A549 (cell line): Measurements from ENCODE around the gene THOC7. TPM values are rescaled to one million over a fixed set of nuclear protein-coding genes. Genes with fewer than 3 reads are reported as not detected.

Experiments
- ATAC-seq, 2 experiments: fragments of 200-7000 bp in 1 of 2; fragments of >200 bp in 1 of 2; cut with Nextera tagmentation in 1 of 2; cut with Tn5 transposase in 1 of 2; 3 replicates each; pipeline versions ENCODE4 v1.8.0 to v1.9.1; 2018 to 2020; ENCODE audit warnings: mild to moderate bottlenecking in 1 of 2, moderate library complexity in 1 of 2
- CTCF ChIA-PET: fragments of 300-600 bp; sonication (Branson Sonifier 250); formaldehyde crosslinking; extraction: SDS; loops from one replicate; lab custom pipeline; 2021; ENCODE audit warnings: antibody characterized with exemption, inconsistent platforms; lab: Yijun Ruan, JAX
- POLR2A ChIA-PET: fragments of 350-600 bp; formaldehyde crosslinking; extraction: SDS; loops from one replicate; lab custom pipeline; 2021; ENCODE audit warnings: antibody characterized with exemption, inconsistent platforms; lab: Yijun Ruan, JAX
- DNase-seq, 2 experiments: peaks; one replicate each; pipeline versions ENCODE4 v3.0.0 to v3.0.0-alpha.2; 2011 to 2016; ENCODE audit warnings: low read depth in 1 of 2, low spot score in 1 of 2
- FAIRE-seq: peaks from 2 replicates; lab custom pipeline; 2011; peaks lifted over from hg19 to GRCh38; lab: Jason Lieb, UNC
- H3K27ac ChIP-seq, 2 experiments: fragments of >200 bp; sonication (Bioruptor Twin); formaldehyde crosslinking; 3 replicates each; pipeline ENCODE4 v1.5.1; 2016 to 2017
- H3K4me1 ChIP-seq: fragments of >200 bp; sonication (Bioruptor Twin); formaldehyde crosslinking; 3 replicates; pipeline ENCODE4 v1.6.1; 2016
- H3K4me2 ChIP-seq: fragments of >200 bp; sonication (Bioruptor Twin); formaldehyde crosslinking; 3 replicates; pipeline ENCODE4 v1.6.1; 2016
- H3K4me3 ChIP-seq: fragments of >200 bp; sonication (Bioruptor Twin); formaldehyde crosslinking; 3 replicates; pipeline ENCODE4 v1.5.1; 2016
- H3K9me3 ChIP-seq: fragments of >200 bp; sonication (Bioruptor Twin); formaldehyde crosslinking; 3 replicates; pipeline ENCODE4 v1.6.1; 2016
- BHLHE40 ChIP-seq: IDR thresholded peaks from 2 replicates; pipeline ENCODE4 v1.6.1; 2012; ENCODE audit warnings: low read depth, low read length, inconsistent platforms
- CHD4 ChIP-seq: fragments of 200-600 bp; sonication (generic); IDR thresholded peaks from 2 replicates; pipeline ENCODE4 v1.6.1; 2016; ENCODE audit warnings: antibody characterized with exemption, mild to moderate bottlenecking, borderline replicate concordance
- EHMT2 ChIP-seq: fragments of 200-600 bp; sonication (generic); IDR thresholded peaks from 2 replicates; pipeline ENCODE4 v1.6.1; 2016; ENCODE audit warnings: antibody characterized with exemption, low read depth, mild to moderate bottlenecking, moderate library complexity
- EP300 ChIP-seq, 2 experiments: fragments of >200 bp; sonication (Bioruptor Twin); formaldehyde crosslinking; IDR thresholded peaks; 2 replicates in 1 of 2; 3 replicates in 1 of 2; pipeline ENCODE4 v1.6.1; 2016 to 2017
- GATA3 ChIP-seq: IDR thresholded peaks from 2 replicates; pipeline ENCODE4 v1.6.1; 2012; ENCODE audit warnings: borderline replicate concordance
- HDAC2 ChIP-seq: fragments of 200-600 bp; sonication (generic); IDR thresholded peaks from 2 replicates; pipeline ENCODE4 v1.6.1; 2016
- HOXA7 ChIP-seq: fragments of 250-450 bp; sonication (Bioruptor Pico); IDR thresholded peaks from 2 replicates; pipeline ENCODE4 v1.5.0; 2020; ENCODE audit warnings: mild to moderate bottlenecking, moderate library complexity
- HOXB13 ChIP-seq: fragments of 250-450 bp; sonication (Bioruptor Pico); IDR thresholded peaks from 2 replicates; pipeline ENCODE4 v1.5.0; 2020; ENCODE audit warnings: low read depth, mild to moderate bottlenecking, moderate library complexity
- HOXB5 ChIP-seq: fragments of 250-450 bp; sonication (Bioruptor Pico); IDR thresholded peaks from 2 replicates; pipeline ENCODE4 v1.5.0; 2020; ENCODE audit warnings: mild to moderate bottlenecking, moderate library complexity
- KDM5A ChIP-seq: fragments of 200-600 bp; sonication (generic); IDR thresholded peaks from 2 replicates; pipeline ENCODE4 v1.6.1; 2016; ENCODE audit warnings: antibody characterized with exemption, mild to moderate bottlenecking
- MAZ ChIP-seq: fragments of 150-350 bp; IDR thresholded peaks from 2 replicates; pipeline ENCODE4 v1.6.1; 2014; ENCODE audit warnings: antibody characterized with exemption, low read depth, low read length, borderline replicate concordance
- NFE2L2 ChIP-seq: fragments of 150-350 bp; conservative IDR thresholded peaks from 2 replicates; pipeline ENCODE4 v1.6.1; 2014; ENCODE audit warnings: low read length
- NPAS2 ChIP-seq: fragments of 250-450 bp; sonication (Bioruptor Pico); IDR thresholded peaks from 2 replicates; pipeline ENCODE4 v1.8.0; 2022; ENCODE audit warnings: mild to moderate bottlenecking, moderate library complexity, borderline replicate concordance
- PHF8 ChIP-seq: fragments of 200-600 bp; sonication (generic); IDR thresholded peaks from 2 replicates; pipeline ENCODE4 v1.6.1; 2016; ENCODE audit warnings: low read depth, mild to moderate bottlenecking, antibody characterized with exemption, moderate library complexity, borderline replicate concordance
- POLR2A ChIP-seq: IDR thresholded peaks from 2 replicates; pipeline ENCODE4 v1.6.1; 2012; ENCODE audit warnings: mild to moderate bottlenecking, low read length
- ZFP36 ChIP-seq: fragments of 450-650 bp; IDR thresholded peaks from 2 replicates; pipeline ENCODE4 v1.6.1; 2014; ENCODE audit warnings: borderline replicate concordance; ENCODE audit not compliant: partially characterized antibody
- ZNF302 ChIP-seq: fragments of 250-450 bp; sonication (Bioruptor Pico); IDR thresholded peaks from 2 replicates; pipeline ENCODE4 v1.9.0; 2021; ENCODE audit warnings: inconsistent platforms, mild to moderate bottlenecking, moderate library complexity
- ZSCAN20 ChIP-seq: fragments of 250-450 bp; sonication (Bioruptor Pico); IDR thresholded peaks from 2 replicates; pipeline ENCODE4 v1.8.0; 2022; ENCODE audit warnings: mild to moderate bottlenecking, moderate library complexity
- WGBS: methylation state at CpG from one replicate; pipeline ENCODE4 v1.1.6; 2017; ENCODE audit errors: missing lambda C conversion rate; 5-methylcytosine and 5-hydroxymethylcytosine counted together
- polyA plus RNA-seq, 4 experiments: library from polyadenylated mRNA; depleted of rRNA in 3 of 4; stranded (reverse); fragments of >200 nt; fragmentation: RNase III in 1 of 4; extraction: RNeasy Plus Mini Kit Qiagen cat#74134 plus additional on column Dnase treatment in 1 of 4; gene quantifications; 2 replicates in 3 of 4; 3 replicates in 1 of 4; pipeline ENCODE4 v1.2.3, GENCODE V29; 2011 to 2017
- TF ChIP-seq, protein P1 (sequence below): fragments of >200 bp; sonication (Bioruptor Twin); formaldehyde crosslinking; IDR thresholded peaks from 3 replicates; pipeline ENCODE4 v1.6.1; 2016
- TF ChIP-seq, protein P2 (sequence below): fragments of >200 bp; sonication (Bioruptor Twin); formaldehyde crosslinking; IDR thresholded peaks from 2 replicates; pipeline ENCODE4 v1.6.1; 2016
- TF ChIP-seq, protein P3 (sequence below): IDR thresholded peaks from 2 replicates; pipeline ENCODE4 v1.6.1; 2012
- TF ChIP-seq, protein P4 (sequence below): fragments of 250-450 bp; sonication (Bioruptor Pico); IDR thresholded peaks from 2 replicates; pipeline ENCODE4 v1.5.0; 2020; ENCODE audit warnings: low read depth, mild to moderate bottlenecking, moderate library complexity
- TF ChIP-seq, protein P5 (sequence below): fragments of >200 bp; sonication (Bioruptor Twin); formaldehyde crosslinking; IDR thresholded peaks from 3 replicates; pipeline ENCODE4 v1.5.1; 2016

Gene THOC7
- polyA plus RNA-seq, 2 of the 4 experiments (the other 2 are of a cell fraction): 65.2 to 71.7 TPM

DNA sequence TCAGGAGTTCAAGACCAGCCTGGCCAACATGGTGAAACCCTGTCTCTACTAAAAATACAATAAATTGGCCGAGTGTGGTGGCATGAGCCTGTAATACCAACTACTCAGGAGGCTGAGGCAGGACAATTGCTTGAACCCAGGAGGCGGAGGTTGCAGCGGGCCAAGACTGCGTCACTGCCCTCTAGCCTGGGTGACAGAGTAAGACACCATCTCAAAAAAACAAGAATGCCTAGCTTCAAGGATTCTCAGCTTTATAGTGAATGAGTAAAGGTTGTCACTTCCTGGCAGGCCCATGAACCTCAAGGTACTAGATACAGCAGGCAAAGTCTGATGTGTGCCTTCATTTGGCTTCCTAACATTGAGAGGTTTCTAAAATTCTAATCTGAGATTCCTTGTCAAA, 14.4 kb downstream of the THOC7 start:
- Histone ChIP-seq H3K9me3 (no peaks in the 10 kb centered on the region), H3K4me3 (no peak overlapping the region), H3K4me2 (no peak overlapping the region), H3K4me1 (no peaks in the 10 kb centered on the region), H3K27ac (no peak overlapping the region)
- CTCF ChIA-PET: interaction anchor here (0.8 kb wide), 1 partner anchor 53 kb away, joined by 3 read pairs; no protein-coding TSS in a partner anchor
- ATAC-seq (no peak), FAIRE-seq (no peak), DNase-seq (no peak)
- TF ChIP-seq PHF8: no peak
- no peak for TF ChIP-seq POLR2A
- no peak for TF ChIP-seq ZNF302 (CRISPR knock-in tag)
- TF ChIP-seq HOXB13 (CRISPR knock-in tag): no peak
- WGBS: 100% methylated on average over 4 of the region's 4 CpGs
- POLR2A ChIA-PET: no interaction called here

DNA sequence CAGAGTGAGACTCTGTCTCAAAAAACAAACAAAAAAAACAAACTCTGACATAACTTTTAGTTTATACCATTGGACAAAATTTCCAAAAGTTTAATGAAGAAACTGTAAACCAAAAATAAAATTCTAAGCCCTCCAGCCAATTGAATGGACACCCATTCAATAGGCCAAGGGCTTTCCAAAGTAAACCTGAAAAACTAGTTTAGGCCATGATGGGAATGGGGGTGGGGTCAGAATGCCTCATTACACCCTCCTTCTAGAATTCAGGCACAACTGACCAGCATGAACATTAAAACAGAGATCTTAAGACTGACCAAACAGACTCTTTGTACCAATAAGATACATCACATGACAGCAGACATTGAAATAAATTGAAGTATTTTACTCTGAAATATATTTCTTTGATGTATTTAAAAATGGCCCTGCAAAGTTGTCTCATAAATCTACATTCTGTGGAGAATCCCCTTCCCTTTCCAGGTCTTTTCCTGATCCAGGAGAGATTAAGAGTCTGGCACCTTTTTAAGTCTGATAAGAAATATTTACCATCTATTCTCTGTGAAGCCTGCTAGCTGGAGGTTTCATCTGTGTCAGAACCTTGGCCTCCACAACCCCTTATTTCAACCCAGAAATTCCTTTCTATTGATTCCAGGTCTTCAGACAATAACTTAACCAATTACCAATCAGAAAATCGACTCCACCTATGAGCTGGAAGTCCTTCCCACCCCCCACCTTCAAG, 15.7 kb downstream of the THOC7 start:
- no peak overlapping the region for H3K4me2 ChIP-seq
- FAIRE-seq: no peak
- no peaks in the 10 kb centered on the region for H3K4me1 ChIP-seq
- no peak for DNase-seq
- ATAC-seq: no peak
- no peaks in the 10 kb centered on the region for H3K9me3 ChIP-seq
- no peak overlapping the region for H3K27ac ChIP-seq
- CTCF ChIA-PET: no interaction called here
- no peak overlapping the region for H3K4me3 ChIP-seq
- POLR2A ChIA-PET: no interaction called here
- no peak for TF ChIP-seq ZSCAN20 (CRISPR knock-in tag)
- TF ChIP-seq NPAS2 (CRISPR knock-in tag): no peak
- no peak for TF ChIP-seq MAZ
- TF ChIP-seq CHD4: no peak
- no peak for TF ChIP-seq POLR2A
- no peak for TF ChIP-seq PHF8
- TF ChIP-seq, protein P1, sequence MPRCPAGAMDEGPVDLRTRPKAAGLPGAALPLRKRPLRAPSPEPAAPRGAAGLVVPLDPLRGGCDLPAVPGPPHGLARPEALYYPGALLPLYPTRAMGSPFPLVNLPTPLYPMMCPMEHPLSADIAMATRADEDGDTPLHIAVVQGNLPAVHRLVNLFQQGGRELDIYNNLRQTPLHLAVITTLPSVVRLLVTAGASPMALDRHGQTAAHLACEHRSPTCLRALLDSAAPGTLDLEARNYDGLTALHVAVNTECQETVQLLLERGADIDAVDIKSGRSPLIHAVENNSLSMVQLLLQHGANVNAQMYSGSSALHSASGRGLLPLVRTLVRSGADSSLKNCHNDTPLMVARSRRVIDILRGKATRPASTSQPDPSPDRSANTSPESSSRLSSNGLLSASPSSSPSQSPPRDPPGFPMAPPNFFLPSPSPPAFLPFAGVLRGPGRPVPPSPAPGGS: no peak
- no peak for TF ChIP-seq HOXB5 (CRISPR knock-in tag)
- no peak for TF ChIP-seq HDAC2
- no peak for TF ChIP-seq HOXA7 (CRISPR knock-in tag)
- no peak for TF ChIP-seq KDM5A
- no peak for TF ChIP-seq EP300 (IDR thresholded peaks at IDR 0.05)
- TF ChIP-seq, protein P2, sequence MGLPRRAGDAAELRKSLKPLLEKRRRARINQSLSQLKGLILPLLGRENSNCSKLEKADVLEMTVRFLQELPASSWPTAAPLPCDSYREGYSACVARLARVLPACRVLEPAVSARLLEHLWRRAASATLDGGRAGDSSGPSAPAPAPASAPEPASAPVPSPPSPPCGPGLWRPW: no peak
- TF ChIP-seq ZFP36: no peak
- no peak for TF ChIP-seq BHLHE40
- TF ChIP-seq, all 56 proteins: peak for 0
- 17% methylated on average over 1 of the region's 1 CpG for WGBS

DNA sequence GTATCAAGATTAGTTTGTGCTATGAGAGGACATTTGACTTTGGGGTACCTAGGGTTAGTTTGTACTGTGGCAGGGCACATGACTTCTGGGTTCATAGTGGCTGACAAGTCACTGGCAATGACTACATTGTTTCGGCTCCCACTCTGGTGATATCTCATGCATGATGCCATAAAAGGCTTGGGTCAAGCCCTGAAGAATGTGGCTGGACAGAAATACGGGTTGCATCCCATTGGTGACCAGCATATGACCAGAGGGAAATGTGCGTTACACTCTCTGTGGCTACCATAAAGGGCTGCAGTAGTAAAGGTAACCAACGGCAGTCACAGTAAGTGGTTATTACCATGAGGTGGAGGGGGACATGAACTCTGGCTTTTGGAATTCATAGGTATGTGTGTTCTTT, 18.4 kb downstream of the THOC7 start:
- Histone ChIP-seq H3K4me2 (no peak overlapping the region), H3K4me1 (no peaks in the 10 kb centered on the region), H3K4me3 (no peak overlapping the region), H3K27ac (no peak overlapping the region), H3K9me3 (no peaks in the 10 kb centered on the region)
- 90% methylated on average over 4 of the region's 4 CpGs for WGBS
- DNase-seq (no peak), ATAC-seq (no peak), FAIRE-seq (no peak)
- CTCF ChIA-PET: no interaction called here
- POLR2A ChIA-PET: no interaction called here
- no peak for TF ChIP-seq MAZ
- TF ChIP-seq, protein P3, sequence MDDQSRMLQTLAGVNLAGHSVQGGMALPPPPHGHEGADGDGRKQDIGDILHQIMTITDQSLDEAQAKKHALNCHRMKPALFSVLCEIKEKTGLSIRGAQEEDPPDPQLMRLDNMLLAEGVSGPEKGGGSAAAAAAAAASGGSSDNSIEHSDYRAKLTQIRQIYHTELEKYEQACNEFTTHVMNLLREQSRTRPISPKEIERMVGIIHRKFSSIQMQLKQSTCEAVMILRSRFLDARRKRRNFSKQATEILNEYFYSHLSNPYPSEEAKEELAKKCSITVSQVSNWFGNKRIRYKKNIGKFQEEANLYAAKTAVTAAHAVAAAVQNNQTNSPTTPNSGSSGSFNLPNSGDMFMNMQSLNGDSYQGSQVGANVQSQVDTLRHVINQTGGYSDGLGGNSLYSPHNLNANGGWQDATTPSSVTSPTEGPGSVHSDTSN: no peak
- TF ChIP-seq NFE2L2: no peak
- TF ChIP-seq, protein P4, sequence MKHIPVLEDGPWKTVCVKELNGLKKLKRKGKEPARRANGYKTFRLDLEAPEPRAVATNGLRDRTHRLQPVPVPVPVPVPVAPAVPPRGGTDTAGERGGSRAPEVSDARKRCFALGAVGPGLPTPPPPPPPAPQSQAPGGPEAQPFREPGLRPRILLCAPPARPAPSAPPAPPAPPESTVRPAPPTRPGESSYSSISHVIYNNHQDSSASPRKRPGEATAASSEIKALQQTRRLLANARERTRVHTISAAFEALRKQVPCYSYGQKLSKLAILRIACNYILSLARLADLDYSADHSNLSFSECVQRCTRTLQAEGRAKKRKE (CRISPR knock-in tag): no peak
- no peak for TF ChIP-seq EHMT2
- TF ChIP-seq, protein P5, sequence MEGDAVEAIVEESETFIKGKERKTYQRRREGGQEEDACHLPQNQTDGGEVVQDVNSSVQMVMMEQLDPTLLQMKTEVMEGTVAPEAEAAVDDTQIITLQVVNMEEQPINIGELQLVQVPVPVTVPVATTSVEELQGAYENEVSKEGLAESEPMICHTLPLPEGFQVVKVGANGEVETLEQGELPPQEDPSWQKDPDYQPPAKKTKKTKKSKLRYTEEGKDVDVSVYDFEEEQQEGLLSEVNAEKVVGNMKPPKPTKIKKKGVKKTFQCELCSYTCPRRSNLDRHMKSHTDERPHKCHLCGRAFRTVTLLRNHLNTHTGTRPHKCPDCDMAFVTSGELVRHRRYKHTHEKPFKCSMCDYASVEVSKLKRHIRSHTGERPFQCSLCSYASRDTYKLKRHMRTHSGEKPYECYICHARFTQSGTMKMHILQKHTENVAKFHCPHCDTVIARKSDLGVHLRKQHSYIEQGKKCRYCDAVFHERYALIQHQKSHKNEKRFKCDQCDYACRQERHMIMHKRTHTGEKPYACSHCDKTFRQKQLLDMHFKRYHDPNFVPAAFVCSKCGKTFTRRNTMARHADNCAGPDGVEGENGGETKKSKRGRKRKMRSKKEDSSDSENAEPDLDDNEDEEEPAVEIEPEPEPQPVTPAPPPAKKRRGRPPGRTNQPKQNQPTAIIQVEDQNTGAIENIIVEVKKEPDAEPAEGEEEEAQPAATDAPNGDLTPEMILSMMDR: no peak
- TF ChIP-seq ZNF302 (CRISPR knock-in tag): no peak
- no peak for TF ChIP-seq NPAS2 (CRISPR knock-in tag)
- TF ChIP-seq GATA3: no peak
